Kidney glomerular epithelial cell (primary cell): ENCODE results near the gene USP13.

Experiments used
- DNase-seq: peaks from one replicate; lab custom pipeline; 2025; lab: John Stamatoyannopoulos, UW

USP13 gene

DNA sequence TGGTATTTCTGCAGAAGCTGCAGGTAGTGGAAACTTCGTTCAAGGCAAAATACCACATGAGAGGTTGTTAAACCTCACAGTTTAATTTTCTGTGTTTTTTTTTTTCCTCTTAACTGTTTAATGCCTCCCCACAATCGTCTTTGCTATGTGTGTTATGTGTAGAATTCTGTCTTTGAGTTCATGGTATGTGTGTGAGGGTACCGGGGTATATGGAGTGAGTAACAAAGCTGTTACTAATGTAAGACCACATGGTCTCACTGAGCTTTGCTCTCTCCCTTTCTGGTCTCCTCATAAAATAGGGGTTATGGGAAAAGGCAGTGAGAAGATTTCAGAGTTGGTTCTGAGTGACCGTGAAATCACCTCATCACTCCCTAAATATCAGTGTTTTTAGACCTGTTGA, 143.6 kb downstream of the USP13 start:
- DNase-seq = no peak

GRCh38 chr3:179797192-179797591, 144.4 kb downstream of the USP13 start:
- DNase-seq = no peak

- DNase-seq = no peak
Measured at GRCh38 chr3:179801263-179801662, 148.4 kb downstream of the USP13 start.

- no peak for DNase-seq
Measured at GRCh38 chr3:179801856-179802255, 149.0 kb downstream of the USP13 start.

DNA sequence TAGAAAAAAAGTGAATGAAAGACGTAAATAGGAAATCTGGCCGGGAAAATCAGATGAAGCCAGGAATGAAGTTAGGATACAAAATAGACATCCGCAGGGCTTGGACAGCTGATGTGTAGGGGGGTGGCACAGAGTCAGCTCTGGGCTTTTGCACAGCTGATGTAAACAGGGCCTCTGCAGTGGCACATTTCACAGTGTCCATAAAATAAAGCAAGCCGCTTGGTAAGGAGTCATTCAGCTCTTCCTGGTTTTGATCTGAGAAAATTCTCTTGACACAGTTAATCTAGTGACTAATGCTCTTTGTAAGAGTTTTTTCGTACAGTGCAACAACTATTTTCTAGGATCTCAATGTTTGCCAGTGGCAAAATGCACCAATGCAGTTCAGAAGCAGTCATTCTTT, 153.3 kb downstream of the USP13 start:
- no peak for DNase-seq

- DNase-seq = no peak
Measured at GRCh38 chr3:179807588-179807987, 154.7 kb downstream of the USP13 start.

DNA sequence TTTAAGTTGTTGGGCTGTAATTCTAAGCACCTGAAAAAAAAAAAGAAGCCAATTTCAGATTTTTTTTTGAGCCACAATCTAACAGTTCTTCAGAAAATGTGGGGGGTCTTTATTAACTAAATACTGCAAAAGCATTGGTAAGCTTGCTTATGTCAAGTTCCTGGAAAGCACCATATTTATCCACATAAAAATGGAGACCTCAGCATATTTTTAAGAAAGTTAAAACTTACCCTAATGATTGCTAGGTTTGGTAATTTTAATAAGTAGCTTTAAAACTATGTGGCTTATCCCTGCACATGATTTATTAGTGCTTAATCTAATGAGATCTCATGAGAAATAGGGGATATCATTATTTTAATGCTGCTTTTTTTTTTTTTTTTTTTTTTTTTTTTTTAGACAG, 156.8 kb downstream of the USP13 start:
- DNase-seq = no peak

DNA sequence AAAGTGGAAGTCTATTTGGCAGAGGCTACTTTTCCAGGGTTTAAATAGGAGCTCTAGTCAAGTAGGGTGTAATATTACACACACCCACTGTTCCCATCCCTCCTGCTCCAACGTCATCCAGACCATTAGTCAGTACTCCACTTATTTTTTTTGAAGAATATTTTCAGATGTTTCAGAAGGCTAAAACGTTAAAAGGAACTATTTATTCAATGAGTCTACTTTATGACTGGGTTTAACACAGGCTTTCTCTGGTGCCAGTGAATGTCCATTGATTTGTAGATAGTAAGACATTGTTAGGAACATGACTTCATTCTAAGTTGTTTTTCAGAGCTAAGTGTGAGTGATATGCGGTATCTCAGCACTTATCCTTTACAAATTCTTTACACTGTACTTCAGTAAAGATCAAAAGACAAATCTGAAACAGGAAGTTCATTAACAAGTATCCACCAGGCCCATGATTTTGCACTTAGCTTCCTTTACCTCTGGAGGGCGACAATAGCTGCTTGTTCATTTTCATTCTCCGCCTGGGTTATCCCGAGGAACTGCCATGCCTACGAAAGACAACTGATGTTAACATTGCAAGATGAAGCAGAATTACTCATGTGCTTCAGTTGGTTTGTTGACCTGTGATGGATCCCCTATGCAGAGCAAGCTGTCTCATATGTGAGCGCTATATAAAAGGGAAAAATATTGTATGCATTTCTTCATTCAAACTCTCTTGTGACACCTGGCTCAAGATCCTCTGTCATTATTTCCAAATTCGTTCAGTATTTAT, 158.7 kb downstream of the USP13 start:
- peak; percentile 89 for DNase-seq

GRCh38 chr3:179812096-179812382, 159.2 kb downstream of the USP13 start:
- no peak for DNase-seq

- no peak for DNase-seq
Measured at GRCh38 chr3:179819379-179819778, 166.5 kb downstream of the USP13 start.

DNA sequence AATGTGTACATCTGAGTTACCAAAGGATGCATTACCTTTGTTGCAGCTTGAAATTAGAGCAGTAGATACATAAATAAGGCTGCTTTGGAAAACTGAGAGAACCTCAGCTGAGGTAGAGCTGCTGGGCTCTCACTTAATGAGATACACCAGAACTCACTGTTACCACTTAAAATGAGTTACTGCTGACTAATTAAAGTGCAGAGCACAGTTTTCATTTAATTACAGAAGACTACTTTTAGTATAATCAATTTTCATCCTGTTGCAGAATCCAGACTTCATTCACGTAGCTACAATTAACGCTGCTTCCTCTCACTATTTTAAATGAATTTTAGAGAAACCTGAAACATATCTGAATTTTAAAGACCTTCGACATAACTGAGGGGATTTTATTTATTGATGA, 169.5 kb downstream of the USP13 start:
- no peak for DNase-seq

- DNase-seq = no peak
Measured at GRCh38 chr3:179825527-179826246, 172.8 kb downstream of the USP13 start.

DNA sequence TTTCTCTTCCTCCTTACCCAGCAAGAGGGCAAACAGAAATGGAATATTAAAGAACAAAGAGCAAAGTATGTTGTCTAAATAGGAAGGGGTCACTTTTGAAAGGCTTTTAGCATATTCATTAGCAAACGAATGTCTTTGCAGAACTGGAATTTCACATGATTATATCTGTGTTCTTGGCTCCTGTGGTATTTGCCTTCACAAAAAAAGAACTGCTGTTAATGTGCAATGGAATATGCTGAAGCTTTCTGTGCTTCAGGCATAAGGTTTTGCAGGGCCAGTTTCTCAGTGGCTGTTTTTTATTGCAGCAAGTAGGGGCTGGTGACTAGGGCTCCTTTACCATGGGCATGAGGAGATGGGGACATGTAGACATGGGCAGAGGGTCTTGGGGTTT, 173.4 kb downstream of the USP13 start:
- DNase-seq = no peak

- no peak for DNase-seq
Measured at GRCh38 chr3:179828738-179829137, 175.9 kb downstream of the USP13 start.

- no peak for DNase-seq
Measured at GRCh38 chr3:179829401-179829800, 176.6 kb downstream of the USP13 start.

- DNase-seq = no peak
Measured at GRCh38 chr3:179832333-179832854, 179.6 kb downstream of the USP13 start.

- no peak for DNase-seq
Measured at GRCh38 chr3:179833294-179833693, 180.5 kb downstream of the USP13 start.

DNA sequence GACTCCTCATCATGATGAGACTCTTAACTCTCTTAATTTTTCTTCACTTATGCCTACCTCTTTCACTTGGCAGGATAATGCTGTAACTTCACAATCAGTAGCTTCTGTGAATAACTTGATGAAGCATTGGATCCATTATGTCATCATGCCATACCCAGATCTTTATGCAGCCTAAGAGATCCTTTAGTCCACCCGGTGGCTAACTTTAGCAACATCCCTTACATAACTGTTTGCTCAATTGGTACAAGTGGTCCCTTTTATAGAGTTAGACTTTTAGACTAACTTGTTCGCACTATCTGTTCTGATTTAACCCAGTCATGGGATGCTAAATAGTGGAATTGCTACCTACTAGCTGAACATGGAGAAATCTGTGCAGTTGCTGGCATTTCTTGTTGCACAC, 184.5 kb downstream of the USP13 start:
- no peak for DNase-seq
